Activated CD4-positive, alpha-beta T cell treated with anti-CD3 and anti-CD28 coated beads, Interleukin-2, Interleukin-6, amounts not matched to agents 100 ng/mL and 50 ng/mL, durations not matched to agents 16 hours and 8 hours (primary cell): ENCODE results near the gene SLC13A1.

ENCODE experiments used
- DNase-seq: peaks from one replicate; pipeline ENCODE4 v3.0.0-alpha.2; 2020

Gene SLC13A1

GRCh38 chr7:123193235-123193634 lies 6.5 kb downstream of the SLC13A1 start:
- no peak for DNase-seq

GRCh38 chr7:123191132-123191531 lies 8.6 kb downstream of the SLC13A1 start:
- DNase-seq = no peak

- peak; percentile 60 for DNase-seq
These were observed 9.5 kb downstream of the SLC13A1 start for GRCh38 chr7:123190109-123190831.

GRCh38 chr7:123185756-123186155 lies 14.0 kb downstream of the SLC13A1 start:
- no peak for DNase-seq

- no peak for DNase-seq
These were observed 15.5 kb downstream of the SLC13A1 start for GRCh38 chr7:123184271-123184670.

GRCh38 chr7:123183431-123183830 lies 16.3 kb downstream of the SLC13A1 start:
- no peak for DNase-seq

GRCh38 chr7:123177442-123177841 lies 22.3 kb downstream of the SLC13A1 start:
- no peak for DNase-seq

- no peak for DNase-seq
These were observed 29.2 kb downstream of the SLC13A1 start for GRCh38 chr7:123170333-123171246.

- DNase-seq = no peak
These were observed 30.7 kb downstream of the SLC13A1 start for GRCh38 chr7:123169065-123169464.

- DNase-seq = no peak
These were observed 42.2 kb downstream of the SLC13A1 start for GRCh38 chr7:123157606-123158005.

GRCh38 chr7:123155571-123155970 lies 44.2 kb downstream of the SLC13A1 start:
- DNase-seq = no peak

GRCh38 chr7:123154231-123154860 lies 45.4 kb downstream of the SLC13A1 start:
- peak; percentile 71 for DNase-seq

- no peak for DNase-seq
These were observed 48.3 kb downstream of the SLC13A1 start for GRCh38 chr7:123151443-123151842.

GRCh38 chr7:123148813-123149212 lies 51.0 kb downstream of the SLC13A1 start:
- no peak for DNase-seq

- DNase-seq = no peak
These were observed 56.3 kb downstream of the SLC13A1 start for GRCh38 chr7:123143252-123144006.

GRCh38 chr7:123140561-123140960 lies 59.2 kb downstream of the SLC13A1 start:
- DNase-seq = no peak

GRCh38 chr7:123135960-123136359 lies 63.8 kb downstream of the SLC13A1 start:
- no peak for DNase-seq

GRCh38 chr7:123133924-123134323 lies 65.8 kb downstream of the SLC13A1 start:
- DNase-seq = no peak

- no peak for DNase-seq
These were observed 67.8 kb downstream of the SLC13A1 start for GRCh38 chr7:123131961-123132360.

- no peak for DNase-seq
These were observed 68.2 kb downstream of the SLC13A1 start for GRCh38 chr7:123131556-123131955.

GRCh38 chr7:123131140-123131539 lies 68.6 kb downstream of the SLC13A1 start:
- DNase-seq = no peak

GRCh38 chr7:123126691-123127090 lies 73.1 kb downstream of the SLC13A1 start:
- DNase-seq = no peak

GRCh38 chr7:123126171-123126570 lies 73.6 kb downstream of the SLC13A1 start:
- DNase-seq = no peak
